DOHH2 (cell line): ENCODE measurements around the gene EPB41L2.
"Not testable (repeated sequence)": the region's sequence is repeated elsewhere in the genome, so short reads cannot be mapped to it uniquely, and the experiment has no call there.

Experiments
- H3F3A ChIP-seq: fragments of 200-600 bp; sonication (generic), shearing (Covaris generic); 2 replicates; pipeline ENCODE4 v1.6.0; 2016; ENCODE audit warnings: antibody characterized with exemption, mild to moderate bottlenecking; ENCODE audit not compliant: control insufficient read depth, insufficient read depth
- H3K27ac ChIP-seq: fragments of 200-600 bp; sonication (generic); 2 replicates; pipeline ENCODE4 v1.5.1; 2014; ENCODE audit warnings: low read depth, mild to moderate bottlenecking, low read length, moderate library complexity
- H3K27me3 ChIP-seq: fragments of 200-600 bp; sonication (generic); 2 replicates; pipeline ENCODE4 v1.6.1; 2014; ENCODE audit warnings: mild to moderate bottlenecking, low read length, mixed read lengths; ENCODE audit not compliant: control insufficient read depth
- H3K36me3 ChIP-seq: fragments of 200-600 bp; sonication (generic); 2 replicates; pipeline ENCODE4 v1.6.1; 2014; ENCODE audit warnings: mild to moderate bottlenecking, low read length, moderate library complexity, mixed read lengths; ENCODE audit not compliant: control insufficient read depth
- H3K4me1 ChIP-seq: fragments of 200-600 bp; sonication (generic); 2 replicates; pipeline ENCODE4 v1.6.1; 2014; ENCODE audit warnings: mild to moderate bottlenecking, low read length, mixed read lengths; ENCODE audit not compliant: control insufficient read depth
- H3K4me2 ChIP-seq: fragments of 200-600 bp; sonication (generic); 2 replicates; pipeline ENCODE4 v1.6.0; 2014; ENCODE audit warnings: mild to moderate bottlenecking, low read length, moderate library complexity
- H3K4me3 ChIP-seq: fragments of 200-600 bp; sonication (generic); 2 replicates; pipeline ENCODE4 v1.5.1; 2014; ENCODE audit warnings: mild to moderate bottlenecking, low read length, mixed read lengths
- H3K79me2 ChIP-seq: fragments of 200-600 bp; sonication (generic); 2 replicates; pipeline ENCODE4 v1.6.1; 2014; ENCODE audit warnings: mild to moderate bottlenecking, low read length, mixed read lengths; ENCODE audit not compliant: control insufficient read depth
- H3K9me2 ChIP-seq: fragments of 200-600 bp; sonication (generic); replicated peaks from 2 replicates; pipeline ENCODE4 v1.6.1; 2014; ENCODE audit warnings: mild to moderate bottlenecking, low read length, mixed read lengths; ENCODE audit not compliant: control insufficient read depth
- H3K9me3 ChIP-seq: fragments of 200-600 bp; sonication (generic); 2 replicates; pipeline ENCODE4 v1.6.1; 2014; ENCODE audit warnings: antibody characterized with exemption, low read length, mixed read lengths; ENCODE audit not compliant: control insufficient read depth, insufficient read depth
- H4K20me1 ChIP-seq: fragments of 200-600 bp; sonication (generic); 2 replicates; pipeline ENCODE4 v1.6.0; 2014; ENCODE audit warnings: low read depth, mild to moderate bottlenecking, antibody characterized with exemption, low read length, moderate library complexity; ENCODE audit not compliant: control insufficient read depth, insufficient read depth
- EZH2phosphoT487 ChIP-seq: fragments of 200-600 bp; sonication (generic); IDR thresholded peaks from 2 replicates; pipeline ENCODE4 v1.6.1; 2017; ENCODE audit warnings: borderline replicate concordance, mild to moderate bottlenecking, antibody characterized with exemption, low read length, moderate library complexity, mixed read lengths
- TF ChIP-seq, protein P1 (sequence below): fragments of 200-600 bp; sonication (generic); IDR thresholded peaks from one replicate; pipeline ENCODE4 v1.5.1; 2014; ENCODE audit warnings: antibody characterized with exemption, mild to moderate bottlenecking, low read depth, low read length; ENCODE audit not compliant: poor library complexity, severe bottlenecking

EPB41L2 gene

DNA sequence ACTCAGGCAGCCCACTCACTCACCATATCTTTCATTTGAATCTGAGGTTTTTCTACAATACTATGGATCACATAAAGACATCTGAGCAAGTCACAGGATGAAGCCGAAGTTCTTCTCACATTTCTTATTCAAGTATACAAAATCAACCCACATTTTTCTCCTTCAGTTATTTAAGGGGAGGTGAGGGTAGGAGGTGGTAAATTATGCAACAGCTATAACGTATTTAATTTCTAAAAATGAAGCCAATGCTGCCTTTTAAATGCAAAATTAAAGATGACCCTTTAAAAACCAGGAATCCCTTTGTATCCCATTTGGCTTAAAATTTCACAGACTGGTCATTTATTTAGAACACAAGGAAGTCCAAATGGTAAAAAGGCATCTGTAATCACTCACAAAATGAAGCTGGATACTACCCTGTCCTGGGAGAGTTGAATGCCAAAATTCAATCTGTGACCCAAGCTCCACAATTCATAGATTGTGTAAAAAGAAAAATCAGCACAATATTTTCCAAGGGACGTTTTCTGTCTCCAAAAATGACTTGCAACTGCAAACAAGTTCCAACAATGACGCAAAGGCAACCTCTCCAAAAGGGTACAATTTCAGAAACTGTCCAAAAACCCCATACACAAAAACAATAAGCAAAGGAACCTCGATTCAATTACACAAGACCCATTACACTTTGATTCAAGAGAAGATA is 48.8 kb downstream of the EPB41L2 start:
- Histone ChIP-seq H3K4me2 (no peak overlapping the region), H3K27ac (no peak overlapping the region), H3K4me1 (no peaks in the 10 kb centered on the region), H3K9me3 (peaks cover 3% of the 10 kb centered on the region; the same call in 1 of the 2 replicates), H4K20me1 (peaks cover 4% of the 10 kb centered on the region; the same call in 1 of the 2 replicates), H3K36me3 (peaks cover 3% of the 10 kb centered on the region), H3K9me2 (no peaks in the 10 kb centered on the region), H3K79me2 (peaks cover 89% of the 10 kb centered on the region), H3K4me3 (no peak overlapping the region), H3K27me3 (no peaks in the 10 kb centered on the region), H3F3A (no peaks in the 10 kb centered on the region)
- TF ChIP-seq EZH2phosphoT487: no peak
- TF ChIP-seq, protein P1, sequence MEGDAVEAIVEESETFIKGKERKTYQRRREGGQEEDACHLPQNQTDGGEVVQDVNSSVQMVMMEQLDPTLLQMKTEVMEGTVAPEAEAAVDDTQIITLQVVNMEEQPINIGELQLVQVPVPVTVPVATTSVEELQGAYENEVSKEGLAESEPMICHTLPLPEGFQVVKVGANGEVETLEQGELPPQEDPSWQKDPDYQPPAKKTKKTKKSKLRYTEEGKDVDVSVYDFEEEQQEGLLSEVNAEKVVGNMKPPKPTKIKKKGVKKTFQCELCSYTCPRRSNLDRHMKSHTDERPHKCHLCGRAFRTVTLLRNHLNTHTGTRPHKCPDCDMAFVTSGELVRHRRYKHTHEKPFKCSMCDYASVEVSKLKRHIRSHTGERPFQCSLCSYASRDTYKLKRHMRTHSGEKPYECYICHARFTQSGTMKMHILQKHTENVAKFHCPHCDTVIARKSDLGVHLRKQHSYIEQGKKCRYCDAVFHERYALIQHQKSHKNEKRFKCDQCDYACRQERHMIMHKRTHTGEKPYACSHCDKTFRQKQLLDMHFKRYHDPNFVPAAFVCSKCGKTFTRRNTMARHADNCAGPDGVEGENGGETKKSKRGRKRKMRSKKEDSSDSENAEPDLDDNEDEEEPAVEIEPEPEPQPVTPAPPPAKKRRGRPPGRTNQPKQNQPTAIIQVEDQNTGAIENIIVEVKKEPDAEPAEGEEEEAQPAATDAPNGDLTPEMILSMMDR: no peak

- Histone ChIP-seq H3K4me3 (no peak overlapping the region), H3K27ac (no peak overlapping the region), H3F3A (no peaks in the 10 kb centered on the region), H3K4me1 (no peaks in the 10 kb centered on the region), H3K36me3 (peaks cover 9% of the 10 kb centered on the region), H3K27me3 (no peaks in the 10 kb centered on the region), H4K20me1 (peaks cover 4% of the 10 kb centered on the region; the same call in 1 of the 2 replicates), H3K9me3 (peaks cover 10% of the 10 kb centered on the region; the same call in 1 of the 2 replicates), H3K9me2 (no peaks in the 10 kb centered on the region), H3K4me2 (no peak overlapping the region), H3K79me2 (peaks cover 89% of the 10 kb centered on the region)
- TF ChIP-seq EZH2phosphoT487: no peak
- TF ChIP-seq, protein P1: no peak
Measured at GRCh38 chr6:131013495-131013894, 49.5 kb downstream of the EPB41L2 start.

DNA sequence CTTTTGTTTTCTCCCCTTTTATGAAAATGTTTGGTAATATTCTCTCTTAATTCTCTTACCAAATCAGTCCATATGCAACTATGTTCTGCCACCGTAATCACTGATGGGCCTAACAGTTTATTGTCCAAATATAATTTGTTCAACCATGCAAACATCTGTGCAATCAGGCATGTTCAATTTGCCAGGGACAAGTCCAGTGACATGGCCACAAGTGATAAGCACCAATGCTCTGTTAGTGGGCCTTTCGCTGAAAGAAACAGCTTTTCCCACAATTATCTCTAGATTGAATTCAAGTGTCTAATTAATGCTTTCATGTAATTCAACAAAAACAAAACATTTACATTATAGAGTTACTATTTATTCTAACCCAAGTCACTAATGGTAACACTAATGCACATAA is 53.3 kb downstream of the EPB41L2 start:
- Histone ChIP-seq H3K27me3 (no peaks in the 10 kb centered on the region), H3F3A (no peaks in the 10 kb centered on the region), H3K4me2 (no peak overlapping the region), H3K79me2 (peaks cover 92% of the 10 kb centered on the region), H3K9me2 (no peaks in the 10 kb centered on the region), H3K36me3 (peaks cover 10% of the 10 kb centered on the region), H3K4me1 (peaks cover 6% of the 10 kb centered on the region), H3K4me3 (no peak overlapping the region), H4K20me1 (no peaks in the 10 kb centered on the region), H3K9me3 (peaks cover 23% of the 10 kb centered on the region; the same call in 1 of the 2 replicates), H3K27ac (no peak overlapping the region)
- TF ChIP-seq, protein P1: no peak
- TF ChIP-seq EZH2phosphoT487: no peak

DNA sequence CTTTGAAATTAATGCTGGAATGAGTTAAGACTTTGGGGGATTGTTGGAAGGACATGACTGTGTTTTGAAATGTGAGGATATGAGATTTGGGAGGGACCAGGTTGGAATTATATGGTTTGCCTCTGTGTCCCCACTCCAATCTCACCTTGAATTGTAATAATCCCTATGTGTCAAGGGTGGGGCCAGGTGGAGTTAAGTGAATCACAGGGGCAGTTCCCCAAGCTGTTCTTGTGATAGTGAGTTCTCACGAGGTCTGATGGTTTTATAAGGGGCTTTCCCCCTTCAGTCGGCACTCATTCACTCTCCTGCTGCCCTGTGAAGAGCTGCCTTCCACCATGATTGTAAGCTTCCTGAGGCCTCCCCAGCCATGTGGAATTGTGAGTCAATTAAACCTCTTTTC is 54.1 kb downstream of the EPB41L2 start:
- H3K9me3 ChIP-seq: peaks cover 23% of the 10 kb centered on the region; the same call in 1 of the 2 replicates
- H3K27me3 ChIP-seq, H3K36me3 ChIP-seq, H3F3A ChIP-seq, H4K20me1 ChIP-seq, H3K4me3 ChIP-seq, H3K9me2 ChIP-seq, H3K27ac ChIP-seq, H3K4me2 ChIP-seq: not testable (repeated sequence)
- peaks cover 92% of the 10 kb centered on the region for H3K79me2 ChIP-seq
- peaks cover 10% of the 10 kb centered on the region for H3K4me1 ChIP-seq

DNA sequence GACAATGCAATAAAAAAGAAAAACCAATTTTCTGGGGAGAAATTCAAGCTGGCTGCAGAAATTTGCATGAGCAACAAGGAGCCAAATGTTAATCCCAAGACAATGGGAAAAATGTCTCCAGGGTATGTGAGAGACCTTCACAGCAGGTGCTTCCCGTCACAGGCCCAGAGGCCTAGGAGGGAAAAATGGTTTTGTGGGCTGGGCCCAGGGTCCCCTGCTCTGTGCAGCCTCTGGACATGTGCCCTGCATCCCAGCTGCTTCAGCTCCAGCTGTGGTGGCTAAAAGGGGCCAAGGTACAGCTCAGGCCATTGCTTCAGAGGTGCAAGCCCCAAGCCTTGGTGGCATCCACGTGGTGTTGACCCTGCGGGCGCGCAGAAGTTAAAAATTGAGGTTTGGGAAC is 55.1 kb downstream of the EPB41L2 start:
- H3K36me3 ChIP-seq, H3K9me2 ChIP-seq, H3K27ac ChIP-seq, H4K20me1 ChIP-seq, H3K27me3 ChIP-seq, H3F3A ChIP-seq, H3K4me3 ChIP-seq, H3K4me2 ChIP-seq: not testable (repeated sequence)
- peaks cover 23% of the 10 kb centered on the region; the same call in 1 of the 2 replicates for H3K9me3 ChIP-seq
- peaks cover 93% of the 10 kb centered on the region for H3K79me2 ChIP-seq
- H3K4me1 ChIP-seq: peaks cover 10% of the 10 kb centered on the region
